ENCODE data around the gene SLC15A1.

GRCh38 chr13:98780451-98780850, 28.0 kb upstream of the SLC15A1 start:
- TF ChIP-seq USF2 (IDR thresholded peaks at IDR 0.05) = no peak
- TF ChIP-seq REST (IDR thresholded peaks at IDR 0.05) = no peak
- no peak for TF ChIP-seq RFX5 (IDR thresholded peaks at IDR 0.05)
- no peak for TF ChIP-seq ELK1 (IDR thresholded peaks at IDR 0.05; ENCODE audit: low read depth, low read length)
- no peak for TF ChIP-seq SMC3 (IDR thresholded peaks at IDR 0.05)
- TF ChIP-seq MAZ (IDR thresholded peaks at IDR 0.05; ENCODE audit: borderline replicate concordance, low read depth, low read length) = no peak
- no peak for TF ChIP-seq RAD21 (conservative IDR thresholded peaks at IDR 0.05 in 1 of 2, IDR thresholded peaks at IDR 0.05 in 1 of 2)
- no peak for TF ChIP-seq CTCF (IDR thresholded peaks at IDR 0.05)
- TF ChIP-seq CBX2 (IDR thresholded peaks at IDR 0.05; ENCODE audit: borderline replicate concordance, low read depth) = no peak
- no peak for TF ChIP-seq POLR2A (IDR thresholded peaks at IDR 0.05; ENCODE audit: low read length)
- no peak for TF ChIP-seq RNF2 (IDR thresholded peaks at IDR 0.05; ENCODE audit: borderline replicate concordance, low read depth)
- TF ChIP-seq JUN (IDR thresholded peaks at IDR 0.05) = no peak

Data from A549 (cell line).